ENCODE results near the gene ELK1. TPM values are rescaled to one million over a fixed set of nuclear protein-coding genes. Genes with fewer than 3 reads are reported as not detected.

Gene ELK1
- total RNA-seq, 1 experiment from 2014 or later = 43.9 TPM

DNA sequence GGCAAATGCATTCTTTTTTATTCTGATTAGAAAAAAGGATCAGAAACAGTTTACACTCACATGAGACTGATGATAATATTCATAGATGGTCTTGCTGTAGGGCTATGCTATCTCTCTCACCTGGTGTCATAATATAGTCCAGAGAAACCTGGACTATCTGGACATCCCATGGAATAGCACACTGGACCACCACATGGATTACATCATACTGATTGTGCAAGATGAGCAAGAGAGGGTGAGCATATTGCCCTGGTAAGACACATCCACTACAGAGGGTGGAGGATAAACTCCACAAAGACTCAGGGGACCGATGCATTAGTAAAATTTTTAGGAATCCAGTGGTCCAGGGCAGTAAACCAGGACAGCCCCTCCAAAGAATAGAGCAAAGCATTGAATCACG is 38.9 kb downstream of the ELK1 start:
- no peak for DNase-seq
- intact Hi-C loops (cut with micrococcal nuclease; ENCODE audit: unreplicated experiment) = no loop called here

DNA sequence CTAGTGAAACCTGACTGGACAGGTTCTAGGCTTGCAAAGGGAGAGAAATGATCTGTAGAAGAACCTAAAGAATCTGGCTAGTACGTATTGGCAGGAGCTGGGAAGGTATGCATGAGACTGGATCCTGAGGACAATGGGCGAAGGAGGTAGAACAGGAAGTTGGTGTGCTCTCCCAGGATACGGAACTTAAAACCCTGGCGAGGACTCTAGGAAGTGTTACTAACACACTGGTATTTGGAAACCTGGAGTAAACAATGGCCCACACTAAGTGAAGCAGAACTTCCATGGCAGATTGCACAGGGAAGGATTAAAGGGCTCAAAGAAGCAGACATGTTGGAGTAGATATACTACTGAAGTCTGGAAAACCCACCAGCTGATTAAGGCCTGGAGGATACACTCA is 39.9 kb downstream of the ELK1 start:
- Mint-ChIP-seq H3K27me3 (ENCODE audit: unreplicated experiment) (peaks cover 41% of the 10 kb centered on the region), H3K27ac (ENCODE audit: unreplicated experiment) (no peak overlapping the region), H3K9me3 (ENCODE audit: low read depth, unreplicated experiment) (peaks cover 3% of the 10 kb centered on the region), H3K4me3 (ENCODE audit: low read depth, unreplicated experiment) (no peak overlapping the region), H3K36me3 (ENCODE audit: insufficient read depth, unreplicated experiment) (no peaks in the 10 kb centered on the region), H3K4me1 (ENCODE audit: low read depth, unreplicated experiment) (no peaks in the 10 kb centered on the region)
- DNase-seq = no peak
- no TSS peak for BruUV-seq (replicated peaks)
- intact Hi-C loops (cut with micrococcal nuclease; ENCODE audit: unreplicated experiment) = no loop called here
- TF ChIP-seq, protein P1, sequence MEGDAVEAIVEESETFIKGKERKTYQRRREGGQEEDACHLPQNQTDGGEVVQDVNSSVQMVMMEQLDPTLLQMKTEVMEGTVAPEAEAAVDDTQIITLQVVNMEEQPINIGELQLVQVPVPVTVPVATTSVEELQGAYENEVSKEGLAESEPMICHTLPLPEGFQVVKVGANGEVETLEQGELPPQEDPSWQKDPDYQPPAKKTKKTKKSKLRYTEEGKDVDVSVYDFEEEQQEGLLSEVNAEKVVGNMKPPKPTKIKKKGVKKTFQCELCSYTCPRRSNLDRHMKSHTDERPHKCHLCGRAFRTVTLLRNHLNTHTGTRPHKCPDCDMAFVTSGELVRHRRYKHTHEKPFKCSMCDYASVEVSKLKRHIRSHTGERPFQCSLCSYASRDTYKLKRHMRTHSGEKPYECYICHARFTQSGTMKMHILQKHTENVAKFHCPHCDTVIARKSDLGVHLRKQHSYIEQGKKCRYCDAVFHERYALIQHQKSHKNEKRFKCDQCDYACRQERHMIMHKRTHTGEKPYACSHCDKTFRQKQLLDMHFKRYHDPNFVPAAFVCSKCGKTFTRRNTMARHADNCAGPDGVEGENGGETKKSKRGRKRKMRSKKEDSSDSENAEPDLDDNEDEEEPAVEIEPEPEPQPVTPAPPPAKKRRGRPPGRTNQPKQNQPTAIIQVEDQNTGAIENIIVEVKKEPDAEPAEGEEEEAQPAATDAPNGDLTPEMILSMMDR (IDR thresholded peaks at IDR 0.05; ENCODE audit: unreplicated experiment) = no peak
- CTCF ChIA-PET = no interaction called here

More for the DNA sequence above, 38.9 kb downstream of the ELK1 start:
- Mint-ChIP-seq H3K4me3 (ENCODE audit: low read depth, unreplicated experiment) (no peak overlapping the region), H3K27ac (ENCODE audit: unreplicated experiment) (no peak overlapping the region), H3K27me3 (ENCODE audit: unreplicated experiment) (peaks cover 44% of the 10 kb centered on the region), H3K4me1 (ENCODE audit: low read depth, unreplicated experiment) (no peaks in the 10 kb centered on the region), H3K36me3 (ENCODE audit: insufficient read depth, unreplicated experiment) (no peaks in the 10 kb centered on the region), H3K9me3 (ENCODE audit: low read depth, unreplicated experiment) (peaks cover 3% of the 10 kb centered on the region)
- BruUV-seq (replicated peaks) = no TSS peak
- TF ChIP-seq, protein P1 (IDR thresholded peaks at IDR 0.05; ENCODE audit: unreplicated experiment) = no peak
- CTCF ChIA-PET = no interaction called here

DNA sequence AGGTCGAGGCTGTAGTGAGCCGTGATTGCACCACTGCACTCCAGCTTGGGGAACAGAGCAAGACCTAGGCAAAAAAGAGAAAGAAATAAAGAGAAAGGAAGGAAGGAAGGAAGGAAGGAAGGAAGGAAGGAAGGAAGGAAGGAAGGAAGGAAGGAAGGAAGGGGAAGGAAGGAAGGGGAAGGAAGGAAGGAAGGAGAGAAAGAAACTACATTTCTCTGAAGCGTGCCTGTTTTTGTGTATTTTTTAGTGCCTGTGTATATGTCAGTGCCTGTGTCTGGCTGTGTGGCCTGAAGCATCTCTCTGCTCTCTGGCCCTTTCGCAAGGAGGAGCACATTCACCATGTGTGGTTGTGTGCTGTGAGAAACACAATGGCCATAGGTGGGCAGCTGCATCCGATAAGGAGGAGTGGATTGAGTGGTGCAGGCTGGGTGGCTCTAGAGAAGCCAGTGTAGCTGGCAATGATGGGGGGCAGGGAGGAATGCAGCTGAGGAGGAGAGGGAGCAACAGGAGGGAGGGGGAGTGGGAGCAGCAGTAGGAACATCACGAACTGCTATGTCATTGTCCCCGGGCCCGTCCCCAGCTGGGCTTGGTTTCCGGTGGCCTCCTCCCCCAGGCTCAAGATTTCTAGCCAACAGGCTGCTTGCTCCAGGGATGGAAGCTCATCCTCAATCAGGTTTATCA is 42.1 kb downstream of the ELK1 start:
- no peak overlapping the region for H3K27ac Mint-ChIP-seq (ENCODE audit: unreplicated experiment)
- TF ChIP-seq, protein P1 (IDR thresholded peaks at IDR 0.05; ENCODE audit: unreplicated experiment) = no peak
- H3K9me3 Mint-ChIP-seq (ENCODE audit: low read depth, unreplicated experiment) = peaks cover 3% of the 10 kb centered on the region
- no peak for DNase-seq
- H3K27me3 Mint-ChIP-seq (ENCODE audit: unreplicated experiment) = peaks cover 47% of the 10 kb centered on the region
- H3K4me3 Mint-ChIP-seq (ENCODE audit: low read depth, unreplicated experiment) = no peak overlapping the region
- H3K4me1 Mint-ChIP-seq (ENCODE audit: low read depth, unreplicated experiment) = no peaks in the 10 kb centered on the region
- intact Hi-C loops (cut with micrococcal nuclease; ENCODE audit: unreplicated experiment) = no loop called here
- CTCF ChIA-PET = no interaction called here
- no peaks in the 10 kb centered on the region for H3K36me3 Mint-ChIP-seq (ENCODE audit: insufficient read depth, unreplicated experiment)
- BruUV-seq (replicated peaks) = no TSS peak

DNA sequence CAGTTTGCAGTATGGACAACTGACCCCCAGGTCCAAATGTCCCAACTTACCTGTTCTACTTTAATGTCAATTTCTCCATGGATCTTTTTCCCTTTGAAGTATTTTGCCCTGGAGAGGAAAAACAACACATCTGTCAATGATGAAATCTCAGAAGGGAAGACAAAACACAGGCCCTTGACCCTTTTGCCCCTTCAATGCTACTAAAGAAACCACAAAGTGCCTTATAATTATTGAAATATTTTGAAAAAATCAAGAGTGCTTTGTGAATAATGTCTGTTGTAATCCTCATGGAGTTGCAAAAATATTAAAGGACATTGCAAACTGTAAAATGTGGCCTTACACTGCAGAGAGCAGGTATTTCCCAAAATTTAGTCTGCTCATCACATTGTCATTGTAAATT is 43.3 kb downstream of the ELK1 start:
- Mint-ChIP-seq H3K27ac (ENCODE audit: unreplicated experiment) (no peak overlapping the region), H3K27me3 (ENCODE audit: unreplicated experiment) (peaks cover 47% of the 10 kb centered on the region), H3K36me3 (ENCODE audit: insufficient read depth, unreplicated experiment) (no peaks in the 10 kb centered on the region), H3K9me3 (ENCODE audit: low read depth, unreplicated experiment) (peaks cover 3% of the 10 kb centered on the region), H3K4me3 (ENCODE audit: low read depth, unreplicated experiment) (no peak overlapping the region), H3K4me1 (ENCODE audit: low read depth, unreplicated experiment) (no peaks in the 10 kb centered on the region)
- no peak for DNase-seq
- TF ChIP-seq, protein P1 (IDR thresholded peaks at IDR 0.05; ENCODE audit: unreplicated experiment) = no peak
- BruUV-seq (replicated peaks) = no TSS peak
- intact Hi-C loops (cut with micrococcal nuclease; ENCODE audit: unreplicated experiment) = no loop called here
- CTCF ChIA-PET = no interaction called here

Data from Calu3 (cell line).